OCI-LY1 (cell line): Measurements from ENCODE around the gene SIRPG.

Experiments
- H2AFZ ChIP-seq: fragments of 200-600 bp; sonication (generic), shearing (Covaris generic); 2 replicates; pipeline ENCODE4 v1.6.0; 2014; ENCODE audit warnings: antibody characterized with exemption, mild to moderate bottlenecking, low read length
- H3F3A ChIP-seq: fragments of 200-600 bp; sonication (generic), shearing (Covaris generic); 2 replicates; pipeline ENCODE4 v1.6.0; 2014; ENCODE audit warnings: mild to moderate bottlenecking, antibody characterized with exemption, low read length, moderate library complexity; ENCODE audit not compliant: insufficient read depth
- H3K27ac ChIP-seq: fragments of 200-600 bp; sonication (generic); 2 replicates; pipeline ENCODE4 v1.5.1; 2014; ENCODE audit warnings: low read length, mixed run types, mild to moderate bottlenecking, low read depth; ENCODE audit not compliant: poor library complexity, severe bottlenecking
- H3K27me3 ChIP-seq: fragments of 200-600 bp; sonication (generic); 2 replicates; pipeline ENCODE4 v1.6.0; 2014; ENCODE audit warnings: antibody characterized with exemption, mild to moderate bottlenecking, low read length, moderate library complexity; ENCODE audit not compliant: insufficient read depth
- H3K36me3 ChIP-seq: fragments of 200-600 bp; sonication (generic); 2 replicates; pipeline ENCODE4 v1.6.1; 2014; ENCODE audit warnings: mild to moderate bottlenecking, antibody characterized with exemption, low read length, moderate library complexity, mixed read lengths; ENCODE audit not compliant: insufficient read depth
- H3K4me1 ChIP-seq: fragments of 200-600 bp; sonication (generic); 2 replicates; pipeline ENCODE4 v1.5.1; 2014; ENCODE audit warnings: mild to moderate bottlenecking, low read length, moderate library complexity; ENCODE audit not compliant: insufficient read depth, severe bottlenecking
- H3K4me2 ChIP-seq: fragments of 200-600 bp; sonication (generic), shearing (Covaris generic); 2 replicates; pipeline ENCODE4 v1.6.1; 2014; ENCODE audit warnings: low read length
- H3K4me3 ChIP-seq: fragments of 200-600 bp; sonication (generic); 2 replicates; pipeline ENCODE4 v1.5.1; 2014; ENCODE audit warnings: low read length, low read depth, mild to moderate bottlenecking, mixed read lengths; ENCODE audit not compliant: poor library complexity, severe bottlenecking
- H3K79me2 ChIP-seq: fragments of 200-600 bp; shearing (Covaris generic); 2 replicates; pipeline ENCODE4 v1.6.1; 2016; ENCODE audit warnings: mixed run types, low read length, mixed read lengths; ENCODE audit not compliant: insufficient read depth
- H3K9ac ChIP-seq: fragments of 200-600 bp; sonication (generic), shearing (Covaris generic); 2 replicates; pipeline ENCODE4 v1.6.1; 2014; ENCODE audit warnings: mild to moderate bottlenecking, low read length, mixed read lengths
- H3K9me2 ChIP-seq: fragments of 200-600 bp; sonication (generic), shearing (Covaris generic); 2 replicates; pipeline ENCODE4 v1.6.1; 2014; ENCODE audit warnings: low read depth, mild to moderate bottlenecking, low read length, mixed read lengths
- H3K9me3 ChIP-seq: fragments of 200-600 bp; shearing (Covaris generic); 2 replicates; pipeline ENCODE4 v1.6.1; 2014; ENCODE audit warnings: low read length, mixed read lengths
- H4K20me1 ChIP-seq: fragments of 200-600 bp; sonication (generic), shearing (Covaris generic); 2 replicates; pipeline ENCODE4 v1.6.0; 2016; ENCODE audit warnings: mild to moderate bottlenecking, low read length; ENCODE audit not compliant: insufficient read depth
- EZH2 ChIP-seq: fragments of 200-600 bp; sonication (generic), shearing (Covaris generic); IDR thresholded peaks from 2 replicates; pipeline ENCODE4 v1.8.0; 2017; ENCODE audit warnings: borderline replicate concordance, mixed run types, mild to moderate bottlenecking, antibody characterized with exemption, low read length, moderate library complexity, mixed read lengths
- TF ChIP-seq, protein P1 (sequence below): fragments of 200-600 bp; sonication (generic), shearing (Covaris generic); IDR thresholded peaks from 2 replicates; pipeline ENCODE4 v1.5.1; 2017; ENCODE audit warnings: mild to moderate bottlenecking, antibody characterized with exemption, low read length, moderate library complexity, mixed read lengths

Gene SIRPG

GRCh38 chr20:1697592-1697991 lies 40.0 kb upstream of the SIRPG start:
- no peaks in the 10 kb centered on the region for H3K79me2 ChIP-seq
- no peak overlapping the region for H3K27ac ChIP-seq
- H3K9ac ChIP-seq, result no peak overlapping the region
- H3F3A ChIP-seq, result no peaks in the 10 kb centered on the region
- no peak overlapping the region for H3K4me3 ChIP-seq
- no peaks in the 10 kb centered on the region for H4K20me1 ChIP-seq
- no peak for TF ChIP-seq EZH2
- TF ChIP-seq, protein P1, sequence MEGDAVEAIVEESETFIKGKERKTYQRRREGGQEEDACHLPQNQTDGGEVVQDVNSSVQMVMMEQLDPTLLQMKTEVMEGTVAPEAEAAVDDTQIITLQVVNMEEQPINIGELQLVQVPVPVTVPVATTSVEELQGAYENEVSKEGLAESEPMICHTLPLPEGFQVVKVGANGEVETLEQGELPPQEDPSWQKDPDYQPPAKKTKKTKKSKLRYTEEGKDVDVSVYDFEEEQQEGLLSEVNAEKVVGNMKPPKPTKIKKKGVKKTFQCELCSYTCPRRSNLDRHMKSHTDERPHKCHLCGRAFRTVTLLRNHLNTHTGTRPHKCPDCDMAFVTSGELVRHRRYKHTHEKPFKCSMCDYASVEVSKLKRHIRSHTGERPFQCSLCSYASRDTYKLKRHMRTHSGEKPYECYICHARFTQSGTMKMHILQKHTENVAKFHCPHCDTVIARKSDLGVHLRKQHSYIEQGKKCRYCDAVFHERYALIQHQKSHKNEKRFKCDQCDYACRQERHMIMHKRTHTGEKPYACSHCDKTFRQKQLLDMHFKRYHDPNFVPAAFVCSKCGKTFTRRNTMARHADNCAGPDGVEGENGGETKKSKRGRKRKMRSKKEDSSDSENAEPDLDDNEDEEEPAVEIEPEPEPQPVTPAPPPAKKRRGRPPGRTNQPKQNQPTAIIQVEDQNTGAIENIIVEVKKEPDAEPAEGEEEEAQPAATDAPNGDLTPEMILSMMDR, result no peak
- no peaks in the 10 kb centered on the region for H3K9me2 ChIP-seq
- no peaks in the 10 kb centered on the region for H3K4me1 ChIP-seq
- no peak overlapping the region for H2AFZ ChIP-seq
- no peaks in the 10 kb centered on the region for H3K27me3 ChIP-seq
- H3K36me3 ChIP-seq, result no peaks in the 10 kb centered on the region
- no peak overlapping the region for H3K4me2 ChIP-seq
- no peaks in the 10 kb centered on the region for H3K9me3 ChIP-seq

DNA sequence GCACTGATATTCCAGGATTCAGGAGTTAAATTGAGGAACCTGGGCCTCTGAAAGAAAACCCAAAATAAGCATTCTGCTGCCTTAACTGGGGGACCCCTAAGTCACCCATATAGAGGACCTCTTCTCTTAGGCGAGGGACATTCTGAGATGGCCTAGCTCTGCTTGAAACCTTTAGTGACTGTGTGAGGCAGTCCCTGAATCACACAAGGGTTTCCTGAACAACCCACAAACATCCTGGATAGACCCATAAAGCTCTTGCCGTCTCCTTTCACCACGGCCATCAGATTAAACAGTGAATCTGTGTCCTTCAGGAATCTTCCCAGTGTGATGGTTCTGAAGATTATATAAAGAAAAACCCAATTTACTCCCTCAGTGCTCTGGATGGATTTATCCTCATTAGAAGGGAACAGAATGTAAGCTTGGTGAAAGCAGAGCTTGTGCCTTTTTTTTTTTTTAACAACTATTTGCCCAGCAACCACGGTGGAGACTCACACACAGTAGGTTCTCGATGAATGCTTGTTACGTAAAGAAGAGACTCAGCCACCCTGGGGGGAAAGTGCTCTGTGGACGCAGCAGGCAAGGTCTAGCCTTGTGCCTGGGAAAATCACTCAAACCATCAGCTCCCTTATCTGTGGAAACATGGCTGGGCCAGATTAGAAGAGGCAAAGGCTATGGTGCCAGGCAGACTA lies 39.1 kb upstream of the SIRPG start:
- Histone ChIP-seq H3K27me3 (no peaks in the 10 kb centered on the region), H3F3A (no peaks in the 10 kb centered on the region), H3K9me2 (no peaks in the 10 kb centered on the region)

DNA sequence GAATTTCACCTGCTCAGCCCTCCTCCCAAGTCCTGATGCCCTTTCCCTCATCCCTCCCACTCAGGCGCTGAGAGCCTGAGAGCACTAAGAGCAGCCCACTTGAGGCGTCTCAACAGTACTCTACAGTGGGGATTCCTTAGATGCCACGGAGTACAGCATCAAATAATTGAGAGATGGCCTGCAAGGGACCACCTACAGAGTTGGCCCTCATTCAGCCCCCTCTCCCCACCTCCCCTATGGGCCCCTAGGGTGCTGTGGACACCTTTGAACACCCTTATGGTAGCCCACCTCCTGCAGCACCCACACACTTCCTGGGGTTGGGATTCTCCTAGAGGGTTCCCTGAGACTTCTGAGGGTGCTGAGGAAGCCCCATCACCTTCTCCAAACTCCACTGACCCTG lies 37.1 kb upstream of the SIRPG start:
- Histone ChIP-seq H3K79me2 (no peaks in the 10 kb centered on the region), H4K20me1 (no peaks in the 10 kb centered on the region), H3K9ac (no peak overlapping the region), H3K27ac (no peak overlapping the region), H3K27me3 (no peaks in the 10 kb centered on the region), H2AFZ (no peak overlapping the region), H3F3A (no peaks in the 10 kb centered on the region), H3K9me2 (no peaks in the 10 kb centered on the region), H3K36me3 (no peaks in the 10 kb centered on the region), H3K4me1 (no peaks in the 10 kb centered on the region), H3K9me3 (no peaks in the 10 kb centered on the region), H3K4me2 (no peak overlapping the region), H3K4me3 (no peak overlapping the region)
- no peak for TF ChIP-seq EZH2
- TF ChIP-seq, protein P1, result no peak

More for the DNA sequence above, 39.1 kb upstream of the SIRPG start:
- H3K9me3 ChIP-seq, result no peaks in the 10 kb centered on the region
- no peaks in the 10 kb centered on the region for H3K4me1 ChIP-seq
- H3K9ac ChIP-seq, result no peak overlapping the region
- H3K36me3 ChIP-seq, result no peaks in the 10 kb centered on the region
- no peaks in the 10 kb centered on the region for H4K20me1 ChIP-seq
- no peak for TF ChIP-seq EZH2
- TF ChIP-seq, protein P1, result no peak
- no peak overlapping the region for H2AFZ ChIP-seq
- H3K27ac ChIP-seq, result no peak overlapping the region
- no peak overlapping the region for H3K4me2 ChIP-seq
- no peaks in the 10 kb centered on the region for H3K79me2 ChIP-seq
- no peak overlapping the region for H3K4me3 ChIP-seq
